ENCODE data around the gene CBLN4. TPM values are rescaled to one million over a fixed set of nuclear protein-coding genes. Genes with fewer than 3 reads are reported as not detected.

Gene CBLN4
- not detected in 2 replicates for total RNA-seq

DNA sequence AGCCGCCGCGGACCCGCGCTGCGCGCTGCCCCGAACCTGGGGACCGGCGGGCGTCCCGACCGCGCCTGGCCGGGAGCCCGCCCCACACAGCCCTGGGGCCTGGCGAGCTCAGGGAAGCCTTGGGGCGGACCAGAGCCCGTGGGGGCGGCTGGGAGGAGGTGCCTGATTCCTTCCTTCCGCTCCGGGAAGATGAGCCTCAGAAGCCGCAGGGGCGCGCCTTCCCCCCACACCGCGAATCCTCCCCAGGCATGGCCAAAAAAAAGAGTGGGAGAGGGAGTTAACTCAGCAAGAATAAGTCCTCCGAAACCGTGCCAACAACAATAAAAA, at the start of gene CBLN4:
Gene CBLN4, minus strand, starts transcription at position 131 of the 327 bp plus-strand sequence. CDS start 1,348 bp downstream, outside the sequence.

Other genes starting within 250 kb of the CBLN4 start
- gene MC3R, start 243.2 kb upstream of the CBLN4 start, total RNA-seq, result not detected in 2 replicates